Fibroblast of lung (primary cell): ENCODE measurements around the gene SF1. TPM values are rescaled to one million over a fixed set of nuclear protein-coding genes. Genes with fewer than 3 reads are reported as not detected.

Source experiments
- DNase-seq, 2 donors: peaks; one replicate each; pipeline versions ENCODE4 v3.0.0 to v3.0.0-alpha.2; 2010; ENCODE audit warnings: low read depth in 2 of 2
- H2AFZ ChIP-seq: 2 replicates; pipeline ENCODE4 v1.5.1; 2012; ENCODE audit warnings: low read length, control low read depth, inconsistent platforms
- H3K27ac ChIP-seq: 2 replicates; pipeline ENCODE4 v1.5.1; 2011; ENCODE audit warnings: low read length, control low read depth; ENCODE audit not compliant: insufficient read depth
- H3K27me3 ChIP-seq: 2 replicates; pipeline ENCODE4 v1.5.1; 2011; ENCODE audit warnings: mild to moderate bottlenecking, low read length; ENCODE audit not compliant: control insufficient read depth, insufficient read depth
- H3K36me3 ChIP-seq: 2 replicates; pipeline ENCODE4 v1.5.1; 2011; ENCODE audit warnings: low read length; ENCODE audit not compliant: control insufficient read depth, insufficient read depth
- H3K4me1 ChIP-seq: 2 replicates; pipeline ENCODE4 v1.5.1; 2011; ENCODE audit warnings: low read length; ENCODE audit not compliant: control insufficient read depth, insufficient read depth; ENCODE audit errors: extremely low read depth
- H3K4me2 ChIP-seq: 2 replicates; pipeline ENCODE4 v1.5.1; 2011; ENCODE audit warnings: low read length, control low read depth; ENCODE audit not compliant: insufficient read depth; ENCODE audit errors: extremely low read depth
- H3K4me3 ChIP-seq, 4 experiments: fragments of 200-600 bp in 1 of 4; sonication (generic) in 1 of 4; replicated peaks in 1 of 4; 2 replicates each; pipeline ENCODE4 v1.5.1; 2011 to 2016; ENCODE audit warnings: low read length in 4 of 4, low read depth in 3 of 4, mild to moderate bottlenecking in 3 of 4, control low read depth in 2 of 4, inconsistent platforms in 1 of 4, mixed read lengths in 1 of 4; ENCODE audit not compliant: insufficient read depth in 1 of 4; ENCODE audit errors: control extremely low read depth in 1 of 4
- H3K79me2 ChIP-seq: 2 replicates; pipeline ENCODE4 v1.5.1; 2012; ENCODE audit warnings: mild to moderate bottlenecking, low read length, inconsistent platforms; ENCODE audit not compliant: control insufficient read depth, insufficient read depth
- H3K9ac ChIP-seq: 2 replicates; pipeline ENCODE4 v1.5.1; 2011; ENCODE audit warnings: mild to moderate bottlenecking, low read length, control low read depth; ENCODE audit not compliant: insufficient read depth
- H3K9me3 ChIP-seq: 2 replicates; pipeline ENCODE4 v1.5.1; 2012; ENCODE audit warnings: low read depth, low read length; ENCODE audit not compliant: control insufficient read depth, insufficient read depth
- H4K20me1 ChIP-seq: 2 replicates; pipeline ENCODE4 v1.5.1; 2011; ENCODE audit warnings: low read length; ENCODE audit not compliant: control insufficient read depth, insufficient read depth; ENCODE audit errors: extremely low read depth
- EZH2 ChIP-seq: IDR thresholded peaks from 2 replicates; pipeline ENCODE4 v1.5.1; 2012; ENCODE audit warnings: low read length, control low read depth, mild to moderate bottlenecking; ENCODE audit errors: missing control alignments
- polyA plus RNA-seq, 2 donors: library from polyadenylated mRNA; depleted of rRNA in 1 of 2; stranded (reverse) in 1 of 2; unstranded in 1 of 2; fragments of >200 nt; gene quantifications; 2 replicates each; pipeline ENCODE4 v1.2.1, GENCODE V29; 2011 to 2012; ENCODE audit warnings: missing spikeins in 1 of 2
- total RNA-seq: library from RNA; depleted of rRNA; stranded (reverse); fragments of >200 nt; gene quantifications from 2 replicates; pipeline ENCODE4 v1.2.1, GENCODE V29; 2014
- TF ChIP-seq, protein P1 (sequence below), 2 donors: IDR thresholded peaks in 1 of 2; conservative IDR thresholded peaks in 1 of 2; 1 replicate in 1 of 2; 2 replicates in 1 of 2; pipeline ENCODE4 v1.5.1; 2011 to 2012; ENCODE audit warnings: low read length in 2 of 2, control low read depth in 1 of 2, inconsistent platforms in 1 of 2, low read depth in 1 of 2, mild to moderate bottlenecking in 1 of 2

Gene SF1
- total and polyA plus RNA-seq, 2 donors (not counting 1 experiment from before 2014, with no cell fraction given) = 78.9 to 105 TPM

DNA sequence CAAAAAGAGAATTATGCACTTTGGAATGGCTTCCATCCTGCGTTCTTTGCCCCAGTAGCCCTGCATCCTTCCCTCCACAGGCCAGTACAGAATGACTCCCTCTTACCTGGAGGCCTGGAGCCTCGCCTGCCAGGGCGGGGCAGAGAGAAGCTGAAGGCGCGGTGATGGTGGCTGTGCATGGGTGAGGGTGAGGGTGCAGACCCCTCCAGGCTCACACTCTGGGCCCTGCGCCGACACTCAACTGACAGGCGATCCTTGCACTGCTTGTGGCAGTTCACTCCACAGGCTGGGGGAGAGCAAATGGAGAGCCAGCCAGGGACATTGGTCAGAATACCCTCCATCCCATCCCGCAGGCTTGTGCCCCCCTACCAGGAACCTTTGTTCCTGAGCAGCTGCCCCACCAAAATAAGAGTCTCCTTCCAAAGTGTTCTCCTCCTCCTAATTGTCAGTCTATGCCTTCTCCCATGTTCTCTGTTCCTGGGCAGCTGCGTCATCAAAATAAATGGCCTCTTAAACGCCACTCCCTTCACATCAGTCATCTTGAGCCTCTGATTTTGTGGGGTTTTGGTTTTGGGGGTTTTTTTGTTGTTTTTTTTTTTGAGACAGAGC is 49.5 kb downstream of the SF1 start:
- Histone ChIP-seq H3K27me3 (peaks cover 2% of the 10 kb centered on the region), H3K4me1 (no peaks in the 10 kb centered on the region), H3K4me3 (no peak overlapping the region), H3K79me2 (no peaks in the 10 kb centered on the region), H3K9me3 (no peaks in the 10 kb centered on the region), H3K9ac (no peak overlapping the region), H3K4me2 (no peak overlapping the region), H3K27ac (no peak overlapping the region), H2AFZ (no peak overlapping the region), H3K36me3 (no peaks in the 10 kb centered on the region), H4K20me1 (no peaks in the 10 kb centered on the region)
- TF ChIP-seq, protein P1, sequence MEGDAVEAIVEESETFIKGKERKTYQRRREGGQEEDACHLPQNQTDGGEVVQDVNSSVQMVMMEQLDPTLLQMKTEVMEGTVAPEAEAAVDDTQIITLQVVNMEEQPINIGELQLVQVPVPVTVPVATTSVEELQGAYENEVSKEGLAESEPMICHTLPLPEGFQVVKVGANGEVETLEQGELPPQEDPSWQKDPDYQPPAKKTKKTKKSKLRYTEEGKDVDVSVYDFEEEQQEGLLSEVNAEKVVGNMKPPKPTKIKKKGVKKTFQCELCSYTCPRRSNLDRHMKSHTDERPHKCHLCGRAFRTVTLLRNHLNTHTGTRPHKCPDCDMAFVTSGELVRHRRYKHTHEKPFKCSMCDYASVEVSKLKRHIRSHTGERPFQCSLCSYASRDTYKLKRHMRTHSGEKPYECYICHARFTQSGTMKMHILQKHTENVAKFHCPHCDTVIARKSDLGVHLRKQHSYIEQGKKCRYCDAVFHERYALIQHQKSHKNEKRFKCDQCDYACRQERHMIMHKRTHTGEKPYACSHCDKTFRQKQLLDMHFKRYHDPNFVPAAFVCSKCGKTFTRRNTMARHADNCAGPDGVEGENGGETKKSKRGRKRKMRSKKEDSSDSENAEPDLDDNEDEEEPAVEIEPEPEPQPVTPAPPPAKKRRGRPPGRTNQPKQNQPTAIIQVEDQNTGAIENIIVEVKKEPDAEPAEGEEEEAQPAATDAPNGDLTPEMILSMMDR (conservative IDR thresholded peaks at IDR 0.05 in 1 of 2, IDR thresholded peaks at IDR 0.05 in 1 of 2; ENCODE audit: low read depth in 1 of 2, low read length in 2 of 2) = no peak
- TF ChIP-seq EZH2 = no peak
- DNase-seq = no peak

DNA sequence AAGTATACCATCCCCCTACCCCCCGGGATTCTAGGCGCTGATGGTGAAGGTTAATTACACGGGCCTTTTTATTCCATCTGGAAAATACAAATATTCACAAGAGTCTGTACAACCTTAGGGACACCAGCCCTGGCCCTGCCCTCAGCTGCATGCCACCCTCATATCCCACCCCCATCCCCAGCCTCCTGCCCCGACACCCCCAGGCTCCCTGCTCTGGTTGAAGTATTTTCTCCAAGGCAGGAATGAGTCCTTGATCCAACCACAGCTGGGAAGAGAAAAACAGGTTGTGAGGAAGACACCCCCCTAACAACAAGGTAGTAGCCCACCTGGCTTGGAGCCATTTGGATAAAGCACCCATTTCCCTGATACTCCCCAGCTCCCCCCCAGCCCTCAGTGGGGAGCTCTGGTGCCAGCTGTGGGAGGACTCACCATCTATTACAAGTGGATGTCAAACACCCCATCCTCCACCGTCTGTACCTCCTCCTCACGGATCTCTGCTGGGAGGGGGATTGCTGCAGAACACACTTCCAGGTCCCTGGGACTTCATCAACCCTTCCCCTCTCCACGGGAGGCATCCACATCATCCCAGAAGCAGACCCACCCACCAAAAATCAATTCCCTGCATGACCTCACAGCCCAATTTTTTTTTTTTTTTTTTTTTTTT is 51.3 kb downstream of the SF1 start:
- Histone ChIP-seq H4K20me1 (no peaks in the 10 kb centered on the region), H3K4me2 (no peak overlapping the region), H3K9ac (no peak overlapping the region), H3K79me2 (no peaks in the 10 kb centered on the region), H3K9me3 (no peaks in the 10 kb centered on the region), H2AFZ (no peak overlapping the region), H3K27ac (no peak overlapping the region), H3K36me3 (no peaks in the 10 kb centered on the region), H3K4me1 (no peaks in the 10 kb centered on the region), H3K27me3 (peaks cover 2% of the 10 kb centered on the region), H3K4me3 (no peak overlapping the region)
- DNase-seq = no peak
- TF ChIP-seq EZH2 = no peak
- TF ChIP-seq, protein P1 (conservative IDR thresholded peaks at IDR 0.05 in 1 of 2, IDR thresholded peaks at IDR 0.05 in 1 of 2; ENCODE audit: low read depth in 1 of 2, low read length in 2 of 2) = no peak

DNA sequence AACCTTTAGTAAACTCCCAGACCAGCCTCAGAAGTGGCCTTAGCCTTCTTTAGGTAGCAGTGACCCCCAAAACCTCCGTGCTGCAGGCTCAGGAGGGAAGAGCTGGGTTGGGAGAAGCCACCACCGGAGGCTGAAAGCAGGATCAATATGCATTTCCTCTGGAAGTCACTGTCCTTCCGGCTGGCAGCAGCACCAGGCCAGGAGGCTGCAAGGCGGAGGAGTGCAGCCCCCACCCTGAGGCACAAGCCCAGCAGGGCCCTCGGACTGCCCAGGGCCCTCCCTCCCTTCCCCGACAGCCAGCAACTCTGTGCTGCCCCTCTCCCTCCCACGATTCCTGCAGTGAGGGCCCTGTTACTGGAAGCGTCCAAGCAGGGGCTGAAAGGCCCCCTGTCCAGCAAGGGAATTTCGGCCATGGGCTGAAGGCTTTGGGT is 52.1 kb downstream of the SF1 start:
- no peaks in the 10 kb centered on the region for H3K36me3 ChIP-seq

More for the DNA sequence above, 52.1 kb downstream of the SF1 start:
- no peak for DNase-seq
- no peak overlapping the region for H3K27ac ChIP-seq
- H3K4me2 ChIP-seq = no peak overlapping the region
- no peak overlapping the region for H3K4me3 ChIP-seq
- TF ChIP-seq, protein P1 (conservative IDR thresholded peaks at IDR 0.05 in 1 of 2, IDR thresholded peaks at IDR 0.05 in 1 of 2; ENCODE audit: low read depth in 1 of 2, low read length in 2 of 2) = no peak
- TF ChIP-seq EZH2 = no peak
- no peaks in the 10 kb centered on the region for H3K9me3 ChIP-seq
- H3K9ac ChIP-seq = no peak overlapping the region
- no peak overlapping the region for H2AFZ ChIP-seq
- H3K4me1 ChIP-seq = no peaks in the 10 kb centered on the region
- peaks cover 2% of the 10 kb centered on the region for H3K27me3 ChIP-seq
- no peaks in the 10 kb centered on the region for H3K79me2 ChIP-seq
- H4K20me1 ChIP-seq = no peaks in the 10 kb centered on the region
